Tibial nerve (tissue), 3 donors: ENCODE measurements around the gene ZWILCH.
"Not testable (repeated sequence)": the region's sequence is repeated elsewhere in the genome, so short reads cannot be mapped to it uniquely, and the experiment has no call there.

Source experiments
- CTCF ChIP-seq, 5 experiments: fragments of 200-600 bp in 3 of 5; fragments of 450-650 bp in 2 of 5; sonication (generic) in 3 of 5; IDR thresholded peaks; one replicate each; pipeline ENCODE4 v1.5.1; 2016 to 2019; ENCODE audit warnings: antibody characterized with exemption in 5 of 5, mild to moderate bottlenecking in 3 of 5, moderate library complexity in 2 of 5
- POLR2A ChIP-seq, 2 donors: fragments of 450-650 bp; IDR thresholded peaks; one replicate each; pipeline ENCODE4 v1.6.1; 2017; ENCODE audit warnings: antibody characterized with exemption in 2 of 2, mild to moderate bottlenecking in 2 of 2, moderate library complexity in 2 of 2

DNA sequence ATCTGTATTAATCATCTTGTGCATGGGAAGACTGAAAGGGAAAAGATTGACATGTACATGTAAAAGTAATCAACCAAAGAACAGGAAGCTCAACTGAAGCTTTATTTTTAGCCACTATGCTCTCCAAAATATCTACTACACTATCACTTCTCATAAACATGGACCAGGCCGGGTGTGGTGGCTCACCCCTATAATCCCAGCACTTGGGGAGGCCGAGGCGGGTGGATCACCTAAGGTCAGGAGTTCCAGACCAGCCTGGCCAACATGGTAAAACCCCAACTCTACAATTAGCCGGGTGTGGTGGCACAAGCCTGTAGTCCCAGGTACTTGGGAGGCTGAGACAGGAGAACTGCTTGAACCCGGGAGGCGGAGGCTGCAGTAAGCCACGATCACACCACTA lies 4.8 kb upstream of the ZWILCH start:
- not testable (repeated sequence) for TF ChIP-seq POLR2A, CTCF (IDR thresholded peaks at IDR 0.05)
